HUES64 (cell line): Measurements from ENCODE around the gene ENPP7. TPM values are rescaled to one million over a fixed set of nuclear protein-coding genes. Genes with fewer than 3 reads are reported as not detected.

Experiments
- H3K27ac ChIP-seq: 2 replicates; pipeline ENCODE4 v1.7.0; 2013; ENCODE audit warnings: low read depth, low read length, inconsistent platforms
- H3K27me3 ChIP-seq: 2 replicates; pipeline ENCODE4 v1.6.1; 2013; ENCODE audit warnings: mild to moderate bottlenecking, low read length; ENCODE audit not compliant: insufficient read depth
- H3K36me3 ChIP-seq: 2 replicates; pipeline ENCODE4 v1.6.1; 2013; ENCODE audit warnings: mild to moderate bottlenecking, low read length; ENCODE audit not compliant: insufficient read depth
- H3K4me1 ChIP-seq: 2 replicates; pipeline ENCODE4 v1.6.1; 2013; ENCODE audit warnings: mild to moderate bottlenecking, low read length, moderate library complexity; ENCODE audit not compliant: insufficient read depth
- H3K4me3 ChIP-seq: 2 replicates; pipeline ENCODE4 v1.5.1; 2013; ENCODE audit warnings: mild to moderate bottlenecking, low read length, moderate library complexity
- H3K9ac ChIP-seq: 2 replicates; pipeline ENCODE4 v1.6.1; 2013; ENCODE audit warnings: mild to moderate bottlenecking, low read depth, low read length
- H3K9me3 ChIP-seq: 2 replicates; pipeline ENCODE4 v1.6.1; 2013; ENCODE audit warnings: low read depth, low read length; ENCODE audit not compliant: insufficient read depth
- whole genome bisulfite sequencing: fragments of 150-250, 120-280 bp; methylation state at CpG from one replicate; pipeline ENCODE4 v1.1.7; 2013; ENCODE audit warnings: missing lambda C conversion rate; 5-methylcytosine and 5-hydroxymethylcytosine counted together
- polyA plus RNA-seq, 2 experiments: library from polyadenylated mRNA; stranded (reverse); fragments of 50-300 nt; gene quantifications; one replicate each; pipeline ENCODE4 v1.2.3, GENCODE V29; 2013

ENPP7 gene, protein sequence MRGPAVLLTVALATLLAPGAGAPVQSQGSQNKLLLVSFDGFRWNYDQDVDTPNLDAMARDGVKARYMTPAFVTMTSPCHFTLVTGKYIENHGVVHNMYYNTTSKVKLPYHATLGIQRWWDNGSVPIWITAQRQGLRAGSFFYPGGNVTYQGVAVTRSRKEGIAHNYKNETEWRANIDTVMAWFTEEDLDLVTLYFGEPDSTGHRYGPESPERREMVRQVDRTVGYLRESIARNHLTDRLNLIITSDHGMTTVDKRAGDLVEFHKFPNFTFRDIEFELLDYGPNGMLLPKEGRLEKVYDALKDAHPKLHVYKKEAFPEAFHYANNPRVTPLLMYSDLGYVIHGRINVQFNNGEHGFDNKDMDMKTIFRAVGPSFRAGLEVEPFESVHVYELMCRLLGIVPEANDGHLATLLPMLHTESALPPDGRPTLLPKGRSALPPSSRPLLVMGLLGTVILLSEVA
- polyA plus RNA-seq (2013, experiment 1 of 2), result not detected
- not detected for polyA plus RNA-seq (2013, experiment 2 of 2)

DNA sequence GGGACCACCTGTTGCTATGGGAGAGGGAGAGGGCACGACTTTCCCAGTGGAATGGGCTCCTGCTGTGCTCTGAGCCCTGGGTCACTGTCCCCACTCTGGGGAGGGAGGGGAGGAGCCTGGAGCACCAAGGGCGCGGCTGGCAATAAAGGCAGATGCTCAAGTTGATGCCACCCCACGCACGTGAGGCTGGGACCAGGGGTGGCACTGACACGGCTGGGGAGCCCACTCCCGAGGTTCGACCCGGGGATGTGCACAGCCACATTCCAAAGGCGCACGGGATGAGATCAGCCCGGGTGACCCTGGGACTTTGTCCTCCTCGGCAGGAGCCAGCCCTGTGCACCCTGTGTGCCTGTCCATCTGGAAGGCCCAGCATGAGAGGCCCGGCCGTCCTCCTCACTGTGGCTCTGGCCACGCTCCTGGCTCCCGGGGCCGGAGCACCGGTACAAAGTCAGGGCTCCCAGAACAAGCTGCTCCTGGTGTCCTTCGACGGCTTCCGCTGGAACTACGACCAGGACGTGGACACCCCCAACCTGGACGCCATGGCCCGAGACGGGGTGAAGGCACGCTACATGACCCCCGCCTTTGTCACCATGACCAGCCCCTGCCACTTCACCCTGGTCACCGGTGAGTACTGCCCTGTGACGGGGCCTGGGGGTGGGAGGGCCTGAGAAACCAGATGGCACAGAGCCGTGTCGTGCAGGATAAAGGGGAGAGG is at the start of gene ENPP7:
TSS of gene ENPP7 (plus strand) at position 175 of the 715 bp plus-strand sequence. CDS start at position 372, 197 bp downstream.
- Histone ChIP-seq H3K9me3 (no peaks in the 10 kb centered on the region), H3K4me3 (no peak within 1 kb of the TSS), H3K4me1 (no peaks in the 10 kb centered on the region), H3K27ac (no peak within 1 kb of the TSS), H3K27me3 (no peaks in the 10 kb centered on the region), H3K36me3 (no peaks in the 10 kb centered on the region), H3K9ac (no peak within 1 kb of the TSS)
- WGBS, result 90% methylated on average over 33 of the region's 33 CpGs

DNA sequence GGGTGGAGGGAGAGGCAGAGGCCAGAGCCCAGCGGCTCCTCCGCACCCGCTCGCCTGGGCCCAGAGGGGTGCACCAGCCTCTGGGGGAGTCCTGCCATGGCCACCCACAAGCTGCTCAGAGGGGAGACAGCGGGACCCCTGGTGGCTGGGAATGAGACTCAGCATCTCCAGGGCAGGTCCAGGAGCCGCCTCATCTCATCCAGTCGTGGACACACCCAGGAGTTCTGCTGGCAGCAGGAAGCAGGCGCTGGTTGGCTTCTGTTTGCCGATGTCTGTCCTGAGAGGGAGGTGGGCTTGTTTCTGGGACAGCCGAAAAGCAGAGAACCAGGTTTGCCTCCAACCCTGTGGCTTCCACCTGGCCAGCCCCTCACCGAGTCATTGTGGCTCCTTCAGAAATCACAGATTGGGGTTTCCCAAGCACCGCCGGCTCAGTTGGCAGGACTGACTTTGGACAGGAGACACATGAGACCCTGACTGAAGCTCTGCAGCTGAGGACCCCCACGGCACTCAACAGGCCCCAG is 49.6 kb upstream of the ENPP7 start:
- WGBS, result 91% methylated on average over 14 of the region's 14 CpGs
- Histone ChIP-seq H3K4me3 (no peak overlapping the region), H3K27ac (no peak overlapping the region), H3K4me1 (no peaks in the 10 kb centered on the region), H3K9me3 (no peaks in the 10 kb centered on the region), H3K9ac (no peak overlapping the region), H3K36me3 (no peaks in the 10 kb centered on the region), H3K27me3 (no peaks in the 10 kb centered on the region)

DNA sequence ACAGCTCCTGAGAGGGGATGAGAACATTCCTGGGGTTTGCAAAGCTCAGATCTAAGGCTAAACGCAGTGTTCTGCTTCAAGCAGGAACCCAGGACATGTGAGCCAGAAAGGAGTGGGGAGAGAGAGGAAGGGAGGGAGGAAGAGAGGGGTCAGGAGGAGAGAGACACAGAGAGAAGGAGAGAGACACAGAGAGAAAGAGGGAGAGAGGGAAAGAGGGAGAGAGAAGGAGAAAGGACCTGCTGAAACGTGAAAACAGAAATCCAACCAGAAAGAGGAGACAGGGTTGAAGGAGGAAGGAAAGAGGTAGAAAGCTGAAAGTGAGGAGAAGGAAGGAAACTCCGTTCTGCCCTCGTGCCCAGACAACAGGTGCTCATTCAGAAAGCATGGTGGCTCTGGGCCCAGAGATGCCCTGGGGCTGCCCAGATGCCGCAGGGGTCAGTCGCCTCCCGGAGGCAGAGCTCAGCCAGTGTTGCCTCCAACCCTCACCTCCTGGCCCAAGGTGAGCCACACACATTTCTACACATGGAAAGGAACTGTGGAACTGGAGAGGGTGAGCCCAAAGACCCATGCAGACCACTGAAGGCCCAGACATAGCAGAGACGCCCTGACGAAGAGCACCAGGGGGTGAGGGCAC is 49.0 kb upstream of the ENPP7 start:
- Histone ChIP-seq H3K9ac (no peak overlapping the region), H3K27ac (no peak overlapping the region), H3K36me3 (no peaks in the 10 kb centered on the region), H3K4me3 (no peak overlapping the region), H3K4me1 (no peaks in the 10 kb centered on the region), H3K9me3 (no peaks in the 10 kb centered on the region), H3K27me3 (no peaks in the 10 kb centered on the region)
- WGBS, result 83% methylated on average over 9 of the region's 9 CpGs

DNA sequence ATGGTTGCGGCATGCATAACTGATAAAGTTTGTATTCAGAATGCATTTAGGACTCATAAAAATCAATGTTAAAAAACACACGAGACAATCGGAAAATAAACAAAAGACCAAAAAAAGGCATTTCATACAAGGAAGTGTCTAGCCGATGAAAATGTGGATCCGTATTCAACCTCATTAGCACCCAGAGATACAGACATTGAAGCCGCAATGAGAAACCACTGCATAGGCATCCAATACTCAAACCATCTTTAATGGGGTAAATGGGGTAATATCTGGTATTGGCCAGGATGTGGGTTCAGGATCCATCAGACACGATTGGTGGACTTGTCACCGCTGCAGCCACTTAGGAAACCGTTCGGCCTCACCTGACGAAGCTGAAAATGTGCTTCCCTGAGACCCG is 47.4 kb upstream of the ENPP7 start:
- Histone ChIP-seq H3K36me3 (no peaks in the 10 kb centered on the region), H3K4me3 (no peak overlapping the region), H3K9ac (no peak overlapping the region), H3K27me3 (no peaks in the 10 kb centered on the region), H3K27ac (no peak overlapping the region), H3K4me1 (no peaks in the 10 kb centered on the region), H3K9me3 (no peaks in the 10 kb centered on the region)
- 92% methylated on average over 12 of the region's 12 CpGs for WGBS

DNA sequence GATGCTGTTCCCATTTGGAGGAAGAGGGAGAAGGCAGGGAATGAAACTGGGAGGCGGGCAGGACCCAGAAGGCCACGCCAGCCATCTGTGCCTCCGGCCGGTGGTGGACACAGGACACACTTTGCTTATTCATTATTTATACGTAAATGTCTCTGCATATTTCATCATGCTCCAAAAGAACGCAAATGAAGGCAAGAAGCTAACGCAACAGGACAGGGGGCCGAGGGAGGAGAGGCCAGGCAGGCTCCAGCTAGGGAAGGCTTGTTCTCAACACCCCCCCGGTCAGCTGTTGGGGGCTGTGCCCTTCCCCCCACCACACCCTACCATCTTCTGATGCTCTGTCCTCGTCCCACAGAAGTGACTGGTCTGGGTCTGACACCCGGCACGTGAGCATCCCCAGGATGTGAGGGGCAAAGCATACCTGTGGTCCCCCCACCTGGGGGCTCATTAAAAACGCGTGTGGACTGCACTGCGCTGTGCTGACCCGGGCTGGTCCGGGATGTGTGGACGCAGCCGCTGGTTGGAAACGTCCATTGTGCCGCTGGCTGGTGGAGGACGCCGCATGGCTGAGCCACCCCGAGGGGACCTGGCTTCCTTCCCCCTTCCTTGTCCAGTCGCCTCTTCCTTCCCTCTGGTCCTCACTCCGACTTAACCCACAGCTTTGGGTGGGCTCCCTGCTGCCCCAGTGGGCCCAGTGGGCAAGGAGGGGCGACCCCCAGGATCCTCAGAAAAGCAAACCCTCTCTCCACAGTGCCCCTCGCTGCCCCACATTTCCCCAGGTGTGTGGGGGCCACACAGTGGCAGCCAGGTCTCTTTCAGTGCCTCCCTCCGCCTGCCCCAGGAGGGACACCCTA is 46.4 kb upstream of the ENPP7 start:
- Histone ChIP-seq H3K4me1 (no peaks in the 10 kb centered on the region), H3K4me3 (no peak overlapping the region), H3K27ac (no peak overlapping the region), H3K27me3 (no peaks in the 10 kb centered on the region), H3K9ac (no peak overlapping the region), H3K36me3 (no peaks in the 10 kb centered on the region), H3K9me3 (no peaks in the 10 kb centered on the region)
- 87% methylated on average over 29 of the region's 29 CpGs for WGBS

DNA sequence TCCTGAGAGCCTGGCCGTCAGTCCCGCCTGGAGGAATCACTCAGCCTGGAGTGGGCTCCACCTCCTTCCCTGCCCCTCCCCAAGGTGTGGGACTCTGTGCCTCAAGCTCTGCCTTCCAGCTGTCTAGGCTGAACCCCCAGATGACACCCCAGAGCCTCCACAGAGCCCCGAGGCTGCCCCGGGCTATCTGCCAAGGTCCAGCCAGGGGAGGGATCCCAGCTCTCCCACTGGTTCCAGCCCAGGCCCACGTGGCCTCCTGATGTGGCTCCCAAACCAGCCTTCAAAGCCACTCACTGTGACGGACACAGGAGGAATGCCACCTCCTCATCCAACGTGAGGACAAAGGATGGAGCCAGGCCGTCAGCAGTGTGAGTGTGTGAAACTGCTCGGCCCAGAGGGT is 45.6 kb upstream of the ENPP7 start:
- no peaks in the 10 kb centered on the region for H3K27me3 ChIP-seq

DNA sequence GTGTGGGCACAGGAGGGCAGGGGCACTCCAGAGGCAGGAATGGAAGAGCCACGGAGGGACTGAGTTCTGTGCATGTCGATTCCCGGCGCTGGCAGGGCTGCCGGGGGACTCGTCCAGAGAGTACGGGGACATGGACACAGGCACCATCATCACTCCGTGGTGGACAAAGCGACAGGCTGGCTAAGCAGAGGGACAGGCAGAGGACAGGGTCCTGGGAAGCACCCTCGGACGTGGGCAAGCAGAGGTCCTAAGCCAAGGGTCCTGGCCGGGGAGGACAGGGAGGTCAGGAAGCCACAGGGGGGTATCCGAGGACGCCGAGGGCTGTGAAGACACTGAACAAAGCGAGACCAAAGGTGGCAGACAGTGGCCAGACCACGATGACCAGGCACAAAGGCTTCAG is 44.3 kb upstream of the ENPP7 start:
- no peak overlapping the region for H3K4me3 ChIP-seq

More for the DNA sequence above, 45.6 kb upstream of the ENPP7 start:
- WGBS, result 87% methylated on average over 9 of the region's 9 CpGs
- no peak overlapping the region for H3K9ac ChIP-seq
- no peaks in the 10 kb centered on the region for H3K4me1 ChIP-seq
- H3K9me3 ChIP-seq, result no peaks in the 10 kb centered on the region
- no peaks in the 10 kb centered on the region for H3K36me3 ChIP-seq
- H3K4me3 ChIP-seq, result no peak overlapping the region
- H3K27ac ChIP-seq, result no peak overlapping the region

DNA sequence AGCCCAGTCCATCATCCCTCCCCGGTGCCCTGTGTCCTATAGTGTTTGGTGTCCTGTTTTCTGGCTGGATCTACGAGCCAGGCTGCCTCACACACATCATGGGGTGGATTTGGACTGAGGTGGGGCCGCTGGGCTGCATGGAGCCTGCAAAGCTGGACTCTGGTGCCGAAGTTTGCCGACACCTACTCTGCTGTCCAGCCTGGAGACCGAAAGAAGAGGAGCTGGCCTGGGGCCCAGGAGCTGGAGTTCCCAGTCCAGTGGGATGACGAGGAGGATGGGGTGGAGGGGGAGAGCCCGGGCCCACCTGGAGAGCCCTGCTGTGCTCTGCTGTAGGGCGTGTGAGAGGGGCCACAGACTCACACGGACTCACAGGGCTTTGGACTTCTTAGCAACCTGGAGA is 40.3 kb upstream of the ENPP7 start:
- H3K9ac ChIP-seq, result no peak overlapping the region
- 81% methylated on average over 9 of the region's 10 CpGs for WGBS

More for the DNA sequence above, 44.3 kb upstream of the ENPP7 start:
- WGBS, result 90% methylated on average over 17 of the region's 17 CpGs
- no peaks in the 10 kb centered on the region for H3K9me3 ChIP-seq
- H3K27me3 ChIP-seq, result no peaks in the 10 kb centered on the region
- no peak overlapping the region for H3K27ac ChIP-seq
- no peaks in the 10 kb centered on the region for H3K36me3 ChIP-seq
- H3K4me1 ChIP-seq, result no peaks in the 10 kb centered on the region; the same call in 1 of the 2 replicates
- H3K9ac ChIP-seq, result no peak overlapping the region

DNA sequence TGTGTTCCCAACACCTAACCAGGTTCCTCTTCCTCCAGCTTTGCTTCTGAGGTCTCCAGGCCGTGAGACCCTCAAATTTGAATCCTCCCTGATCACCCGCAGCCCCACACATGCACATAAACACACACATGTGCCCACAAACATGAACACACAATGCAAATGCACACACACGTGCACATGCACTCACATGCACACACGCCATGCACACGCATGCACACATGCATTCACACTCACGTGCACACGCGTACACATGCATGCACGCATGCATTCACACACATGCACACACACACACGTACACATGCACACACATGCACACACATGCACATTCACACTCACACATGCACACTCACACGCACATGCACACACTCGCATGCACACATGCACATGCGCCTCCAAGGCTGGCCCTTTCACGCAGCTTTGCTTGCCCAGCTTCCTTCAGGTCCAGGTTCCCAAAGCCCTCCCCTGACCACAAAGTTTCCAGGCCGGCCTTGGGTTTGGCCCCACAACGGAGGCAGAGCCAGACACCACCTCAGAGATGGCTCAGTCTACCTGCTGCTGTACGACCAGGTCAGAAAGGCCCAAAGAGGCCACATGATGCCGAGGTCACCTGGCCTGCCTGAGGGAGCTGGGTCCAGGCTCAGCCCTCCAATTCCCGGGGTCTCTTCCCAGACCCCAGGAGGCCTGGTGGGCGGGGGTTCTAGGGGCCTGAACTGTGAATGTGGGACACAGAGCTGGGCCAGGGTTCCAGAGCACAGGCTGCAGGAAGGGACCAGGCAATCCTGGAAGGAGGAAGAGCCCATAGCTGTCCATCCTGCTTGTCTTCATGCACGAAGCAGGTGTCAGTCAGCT is 39.5 kb upstream of the ENPP7 start:
- no peaks in the 10 kb centered on the region for H3K27me3 ChIP-seq
- H3K36me3 ChIP-seq, result no peaks in the 10 kb centered on the region
- no peak overlapping the region for H3K27ac ChIP-seq
- no peaks in the 10 kb centered on the region for H3K9me3 ChIP-seq
- H3K4me3 ChIP-seq, result no peak overlapping the region
- WGBS, result 79% methylated on average over 21 of the region's 21 CpGs
- H3K9ac ChIP-seq, result no peak overlapping the region
- H3K4me1 ChIP-seq, result no peaks in the 10 kb centered on the region; the same call in 1 of the 2 replicates

More for the DNA sequence above, 40.3 kb upstream of the ENPP7 start:
- no peaks in the 10 kb centered on the region; the same call in 1 of the 2 replicates for H3K4me1 ChIP-seq
- H3K4me3 ChIP-seq, result no peak overlapping the region
- H3K36me3 ChIP-seq, result no peaks in the 10 kb centered on the region
- H3K27ac ChIP-seq, result no peak overlapping the region
- no peaks in the 10 kb centered on the region for H3K9me3 ChIP-seq
- no peaks in the 10 kb centered on the region for H3K27me3 ChIP-seq

DNA sequence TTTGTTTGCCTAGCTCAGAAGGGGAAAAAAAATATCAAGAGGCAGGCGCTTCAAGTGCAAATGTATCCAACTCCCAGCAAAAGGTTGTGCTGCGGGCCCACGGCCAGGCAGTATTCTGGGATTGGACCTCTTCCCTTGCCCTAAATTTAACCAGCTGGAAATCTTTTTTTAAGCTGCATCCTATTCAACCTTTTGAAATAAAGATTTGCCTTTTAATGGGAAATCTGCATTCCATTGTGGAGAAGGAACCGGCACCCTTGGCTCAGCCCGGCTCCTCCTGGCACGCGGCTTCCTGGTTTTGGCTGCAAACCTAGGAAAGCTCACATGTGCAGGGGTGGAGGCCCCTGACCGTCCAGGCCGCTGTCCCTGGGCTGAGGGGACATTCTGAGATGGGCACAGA is 38.8 kb upstream of the ENPP7 start:
- H3K9me3 ChIP-seq, result no peaks in the 10 kb centered on the region
- no peaks in the 10 kb centered on the region; the same call in 1 of the 2 replicates for H3K4me1 ChIP-seq
- WGBS, result 58% methylated on average over 9 of the region's 9 CpGs
- H3K27ac ChIP-seq, result no peak overlapping the region
- no peaks in the 10 kb centered on the region for H3K36me3 ChIP-seq
- no peak overlapping the region for H3K4me3 ChIP-seq
- no peaks in the 10 kb centered on the region for H3K27me3 ChIP-seq
- H3K9ac ChIP-seq, result no peak overlapping the region
